ENCODE data around the gene SPATA17. TPM values are rescaled to one million over a fixed set of nuclear protein-coding genes. Genes with fewer than 3 reads are reported as not detected.

The SPATA17 gene
- total and polyA plus RNA-seq, 4 donors, result 3.3 to 13.4 (median 7.0) TPM

DNA sequence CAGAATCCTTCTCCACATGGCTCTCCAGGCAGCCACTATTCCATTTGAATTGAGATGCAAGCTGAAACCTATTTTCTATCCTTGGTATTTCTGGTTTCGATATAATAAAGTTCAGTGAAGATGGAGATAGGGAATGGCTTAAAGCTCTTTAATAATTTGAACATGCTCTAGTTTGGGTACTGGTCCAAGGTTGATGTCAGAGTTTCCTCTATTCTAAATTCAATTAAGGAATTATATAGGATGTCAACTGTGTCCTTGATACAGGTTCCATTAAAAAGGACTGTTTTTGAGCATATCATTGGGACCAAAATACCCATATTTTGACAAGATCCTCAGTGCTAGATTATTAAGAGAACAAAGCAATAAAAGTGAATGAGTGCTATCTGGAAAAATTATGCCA is 245.3 kb downstream of the SPATA17 start:
- H3K9me3 ChIP-seq (ENCODE audit: control insufficient read depth in 4 of 4, insufficient read depth in 3 of 4, low read length in 3 of 4), result no peaks in the 10 kb centered on the region
- ATAC-seq (ENCODE audit: insufficient read depth, low FRiP score) (no peak), DNase-seq (no peak)
- TF ChIP-seq, protein P1, sequence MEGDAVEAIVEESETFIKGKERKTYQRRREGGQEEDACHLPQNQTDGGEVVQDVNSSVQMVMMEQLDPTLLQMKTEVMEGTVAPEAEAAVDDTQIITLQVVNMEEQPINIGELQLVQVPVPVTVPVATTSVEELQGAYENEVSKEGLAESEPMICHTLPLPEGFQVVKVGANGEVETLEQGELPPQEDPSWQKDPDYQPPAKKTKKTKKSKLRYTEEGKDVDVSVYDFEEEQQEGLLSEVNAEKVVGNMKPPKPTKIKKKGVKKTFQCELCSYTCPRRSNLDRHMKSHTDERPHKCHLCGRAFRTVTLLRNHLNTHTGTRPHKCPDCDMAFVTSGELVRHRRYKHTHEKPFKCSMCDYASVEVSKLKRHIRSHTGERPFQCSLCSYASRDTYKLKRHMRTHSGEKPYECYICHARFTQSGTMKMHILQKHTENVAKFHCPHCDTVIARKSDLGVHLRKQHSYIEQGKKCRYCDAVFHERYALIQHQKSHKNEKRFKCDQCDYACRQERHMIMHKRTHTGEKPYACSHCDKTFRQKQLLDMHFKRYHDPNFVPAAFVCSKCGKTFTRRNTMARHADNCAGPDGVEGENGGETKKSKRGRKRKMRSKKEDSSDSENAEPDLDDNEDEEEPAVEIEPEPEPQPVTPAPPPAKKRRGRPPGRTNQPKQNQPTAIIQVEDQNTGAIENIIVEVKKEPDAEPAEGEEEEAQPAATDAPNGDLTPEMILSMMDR (IDR thresholded peaks at IDR 0.05; ENCODE audit: control extremely low read depth, extremely low read depth), result no peak
- H3K9ac ChIP-seq (ENCODE audit: insufficient read depth in 1 of 2, low read length in 2 of 2), result no peak overlapping the region
- H3K36me3 ChIP-seq (ENCODE audit: control insufficient read depth in 4 of 4, insufficient read depth in 4 of 4, low read length in 4 of 4), result no peaks in the 10 kb centered on the region
- H3K27ac ChIP-seq (ENCODE audit: low read depth in 1 of 2, low read length in 1 of 2), result no peak overlapping the region
- no peaks in the 10 kb centered on the region for H3K27me3 ChIP-seq (ENCODE audit: control insufficient read depth in 3 of 3, insufficient read depth in 3 of 3, low read length in 2 of 3)
- 87 to 95% methylated on average over 1 of the region's 1 CpG for WGBS, 2 donors
- H3K4me3 ChIP-seq, result no peak overlapping the region
- no peaks in the 10 kb centered on the region for H3K4me1 ChIP-seq (ENCODE audit: control insufficient read depth in 5 of 5, insufficient read depth in 5 of 5, low read length in 5 of 5)

DNA sequence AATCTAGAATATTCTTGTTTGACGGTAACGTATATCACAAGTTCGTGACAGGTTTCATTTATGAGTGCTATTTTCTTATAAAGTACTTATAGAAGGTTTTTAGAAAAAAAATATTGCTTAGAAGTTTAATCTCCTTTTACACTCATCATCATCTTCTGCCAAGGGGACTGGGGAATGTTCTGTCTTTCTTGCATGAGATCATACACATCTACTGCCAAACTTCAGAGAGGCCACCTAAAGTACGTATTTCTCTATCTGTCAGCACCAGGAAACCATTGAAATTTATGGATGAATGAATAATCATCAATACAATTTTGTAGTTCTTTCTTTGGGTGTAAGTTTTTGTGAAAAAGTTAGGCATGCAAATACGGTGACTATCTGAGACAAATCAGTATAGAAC is 245.8 kb downstream of the SPATA17 start:
- no peaks in the 10 kb centered on the region for H3K36me3 ChIP-seq (ENCODE audit: control insufficient read depth in 4 of 4, insufficient read depth in 4 of 4, low read length in 4 of 4)
- WGBS, 2 donors, result 83 to 87% methylated on average over 5 of the region's 5 CpGs
- H3K27ac ChIP-seq (ENCODE audit: low read depth in 1 of 2, low read length in 1 of 2), result no peak overlapping the region
- ATAC-seq (ENCODE audit: insufficient read depth, low FRiP score) (no peak), DNase-seq (no peak)
- H3K9me3 ChIP-seq (ENCODE audit: control insufficient read depth in 4 of 4, insufficient read depth in 3 of 4, low read length in 3 of 4), result peaks cover 0 to 2% (median 0%) of the 10 kb centered on the region in 4 donors
- TF ChIP-seq, protein P1 (IDR thresholded peaks at IDR 0.05; ENCODE audit: control extremely low read depth, extremely low read depth), result no peak
- no peak overlapping the region for H3K9ac ChIP-seq (ENCODE audit: insufficient read depth in 1 of 2, low read length in 2 of 2)
- no peaks in the 10 kb centered on the region for H3K4me1 ChIP-seq (ENCODE audit: control insufficient read depth in 5 of 5, insufficient read depth in 5 of 5, low read length in 5 of 5)
- no peaks in the 10 kb centered on the region for H3K27me3 ChIP-seq (ENCODE audit: control insufficient read depth in 3 of 3, insufficient read depth in 3 of 3, low read length in 2 of 3)
- H3K4me3 ChIP-seq, result no peak overlapping the region

DNA sequence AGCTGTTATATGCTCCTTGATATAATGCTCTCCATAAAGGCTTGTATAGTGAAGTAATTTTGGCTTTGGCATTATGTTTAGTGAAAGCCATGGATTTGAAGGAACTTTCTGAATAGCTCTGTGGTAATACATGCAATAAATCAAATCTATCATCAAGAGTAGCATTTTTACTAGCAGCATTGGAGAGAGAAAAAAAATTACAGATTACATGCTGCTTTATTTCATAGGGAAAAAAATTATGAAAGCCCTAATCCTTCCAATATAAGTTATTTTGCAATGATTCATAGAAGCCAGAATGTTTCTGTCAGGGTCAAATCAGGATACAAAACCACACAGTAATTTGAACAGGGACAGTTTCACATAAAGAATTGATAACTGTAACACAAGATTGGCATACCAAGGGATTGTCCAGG is 250.0 kb downstream of the SPATA17 start:
- TF ChIP-seq, protein P1 (IDR thresholded peaks at IDR 0.05; ENCODE audit: control extremely low read depth, extremely low read depth), result no peak
- Histone ChIP-seq H3K4me1 (ENCODE audit: control insufficient read depth in 5 of 5, insufficient read depth in 5 of 5, low read length in 5 of 5) (no peaks in the 10 kb centered on the region), H3K9me3 (ENCODE audit: control insufficient read depth in 4 of 4, insufficient read depth in 3 of 4, low read length in 3 of 4) (peaks cover 0 to 4% (median 0%) of the 10 kb centered on the region in 4 donors), H3K9ac (ENCODE audit: insufficient read depth in 1 of 2, low read length in 2 of 2) (no peak overlapping the region), H3K4me3 (no peak overlapping the region), H3K27ac (ENCODE audit: low read depth in 1 of 2, low read length in 1 of 2) (no peak overlapping the region), H3K36me3 (ENCODE audit: control insufficient read depth in 4 of 4, insufficient read depth in 4 of 4, low read length in 4 of 4) (no peaks in the 10 kb centered on the region), H3K27me3 (ENCODE audit: control insufficient read depth in 3 of 3, insufficient read depth in 3 of 3, low read length in 2 of 3) (no peaks in the 10 kb centered on the region)
- ATAC-seq (ENCODE audit: insufficient read depth, low FRiP score), result no peak
- no peak for DNase-seq

DNA sequence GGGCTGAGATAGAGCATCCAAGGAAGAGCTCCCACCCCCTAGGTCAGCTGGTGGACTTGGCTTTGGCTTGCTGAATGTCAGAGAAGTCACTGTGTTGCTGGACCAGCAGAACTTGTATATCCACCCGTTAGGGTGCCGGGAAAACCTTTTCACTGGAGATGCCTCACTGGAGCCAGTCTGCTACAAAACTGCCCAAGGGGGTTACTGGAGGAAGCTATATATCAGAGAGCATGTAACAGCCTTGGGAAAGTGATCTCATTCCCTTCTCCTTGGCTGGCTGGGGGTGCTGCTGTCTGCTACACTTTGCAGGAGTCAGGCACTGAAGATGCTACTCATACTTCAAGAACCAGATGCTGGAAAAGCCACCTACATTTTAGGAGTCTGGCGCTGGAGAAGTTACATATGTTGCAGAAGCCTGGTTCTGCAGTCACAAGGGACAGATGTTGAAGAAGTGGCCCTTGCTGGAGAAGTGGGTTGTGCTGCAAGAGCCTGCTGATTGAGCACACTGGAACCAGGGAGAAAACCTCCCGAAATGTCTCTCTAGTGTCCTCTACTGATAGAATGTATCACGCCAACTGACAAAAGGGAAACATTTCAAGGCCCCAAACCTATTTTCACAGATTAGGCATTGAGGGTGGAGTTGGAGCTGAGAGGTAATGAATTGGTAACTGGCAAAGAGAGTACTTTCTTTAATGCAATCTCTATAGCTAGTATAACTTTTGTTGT is 250.6 kb downstream of the SPATA17 start:
- Histone ChIP-seq H3K27me3 (ENCODE audit: control insufficient read depth in 3 of 3, insufficient read depth in 3 of 3, low read length in 2 of 3) (no peaks in the 10 kb centered on the region), H3K4me3 (no peak overlapping the region), H3K9me3 (ENCODE audit: control insufficient read depth in 4 of 4, insufficient read depth in 3 of 4, low read length in 3 of 4) (peaks cover 0 to 4% (median 0%) of the 10 kb centered on the region in 4 donors), H3K36me3 (ENCODE audit: control insufficient read depth in 4 of 4, insufficient read depth in 4 of 4, low read length in 4 of 4) (no peaks in the 10 kb centered on the region), H3K27ac (ENCODE audit: low read depth in 1 of 2, low read length in 1 of 2) (no peak overlapping the region), H3K9ac (ENCODE audit: insufficient read depth in 1 of 2, low read length in 2 of 2) (no peak overlapping the region), H3K4me1 (ENCODE audit: control insufficient read depth in 5 of 5, insufficient read depth in 5 of 5, low read length in 5 of 5) (no peaks in the 10 kb centered on the region)
- TF ChIP-seq, protein P1 (IDR thresholded peaks at IDR 0.05; ENCODE audit: control extremely low read depth, extremely low read depth), result no peak
- 77 to 85% methylated on average over 5 of the region's 5 CpGs for WGBS, 2 donors
- no peak for DNase-seq
- no peak for ATAC-seq (ENCODE audit: insufficient read depth, low FRiP score)
